Hippocampal formation (tissue), 2 donors: ENCODE measurements around the gene SATB1.
A peak's percentile ranks its signal among the peaks of the same experiment; 100 is the strongest.

Experiments used
- DNase-seq, 2 donors: peaks; one replicate each; lab custom pipeline; 2025; lab: John Stamatoyannopoulos, UW

SATB1 gene

GRCh38 chr3:18431266-18431665, 6.1 kb upstream of the SATB1 start:
- no peak for DNase-seq

GRCh38 chr3:18428991-18429745, 4.0 kb upstream of the SATB1 start:
- DNase-seq, result no peak

DNA sequence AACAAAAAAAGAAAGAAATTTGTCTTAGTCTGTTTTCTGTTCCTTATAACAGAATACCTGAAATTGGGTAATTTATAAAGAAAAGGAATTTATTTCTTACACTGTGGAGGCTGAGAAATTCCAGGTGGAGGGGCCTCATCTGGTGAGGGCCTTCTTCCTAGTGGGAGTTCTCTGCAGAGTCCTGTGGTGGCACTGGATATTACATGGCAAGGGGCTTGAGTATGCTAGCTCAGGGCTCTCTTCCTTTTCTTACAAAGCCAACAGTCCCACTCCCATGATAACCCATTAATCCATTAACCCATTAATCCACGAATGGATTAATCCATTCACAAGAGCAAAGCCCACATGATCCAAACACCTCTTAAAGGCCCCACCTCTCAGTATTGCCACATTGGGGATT, 2.9 kb upstream of the SATB1 start:
- DNase-seq, result no peak

- no peak for DNase-seq
These were observed 1.6 kb upstream of the SATB1 start for GRCh38 chr3:18426597-18427193.

DNA sequence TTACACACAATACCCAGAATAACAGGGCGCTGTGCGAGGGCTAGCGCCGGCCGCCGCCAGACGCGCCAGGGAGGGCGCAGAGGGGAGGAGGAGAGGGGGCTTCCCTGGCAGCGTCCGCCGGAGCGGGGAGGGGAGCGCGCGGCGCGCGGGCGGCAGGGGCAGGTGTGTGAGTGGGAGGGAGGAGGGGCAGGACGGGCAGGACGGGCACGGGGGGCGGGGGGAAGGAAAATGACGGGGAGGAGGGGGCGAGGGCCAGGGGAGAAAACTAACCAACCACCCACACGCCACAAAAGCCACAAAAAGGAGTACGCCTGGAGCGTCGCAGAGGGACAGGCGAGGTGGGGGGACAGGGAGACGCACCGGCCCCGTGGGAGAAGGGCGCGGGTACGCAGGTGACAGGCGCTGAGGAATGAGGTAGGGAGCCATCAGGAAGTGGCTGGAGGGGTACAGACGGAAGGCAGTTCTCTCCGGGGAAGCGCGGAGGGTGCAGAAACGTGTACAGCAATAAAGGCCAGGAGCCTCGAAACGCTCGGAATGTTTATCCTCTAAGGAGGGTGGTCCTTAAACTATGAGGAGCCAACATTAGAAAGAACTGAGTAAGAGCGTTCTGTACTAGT, 610 bp upstream of the SATB1 start:
- DNase-seq, result peak in 1 of 2 donors; percentile 67

- no peak for DNase-seq
These were observed 868 bp downstream of the SATB1 start for GRCh38 chr3:18424213-18424728.

DNA sequence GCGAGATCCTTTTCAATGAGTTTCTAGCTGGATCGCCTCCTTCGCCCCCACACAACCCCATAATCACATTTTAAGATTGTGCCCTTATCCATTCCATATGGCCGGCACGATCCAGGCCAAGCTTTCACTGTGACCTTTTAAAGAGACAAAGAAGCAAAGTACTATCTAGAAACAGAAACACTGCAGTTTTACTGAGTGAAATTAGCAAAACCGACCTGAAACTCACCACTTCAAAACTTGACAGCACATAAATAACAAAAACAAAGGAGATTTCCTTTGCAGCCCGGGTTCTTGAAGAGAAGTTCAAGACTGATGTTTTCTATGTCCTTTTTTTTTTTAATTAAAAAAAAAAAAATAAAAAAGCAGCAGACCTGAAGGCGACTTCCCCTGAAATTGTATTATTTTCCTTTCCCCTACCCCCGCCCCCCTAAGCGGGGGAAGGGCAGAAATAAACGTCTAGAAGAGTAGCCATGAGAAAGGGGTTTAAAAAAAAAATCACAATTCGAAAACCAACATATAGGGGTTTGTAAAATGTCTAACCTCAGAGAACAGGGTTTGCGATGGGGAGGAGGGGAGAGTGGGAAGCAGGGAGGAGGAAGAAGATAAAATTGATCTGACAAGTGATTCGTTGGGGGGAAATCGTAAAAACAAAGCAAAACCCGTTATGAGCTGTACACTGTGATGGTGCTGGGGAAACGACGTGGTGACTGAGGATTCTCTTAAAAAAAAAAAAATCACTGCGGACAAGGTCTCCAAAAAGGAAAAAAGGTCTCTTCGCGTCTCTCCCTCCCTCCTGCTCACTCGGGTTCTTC, 1.5 kb downstream of the SATB1 start:
- DNase-seq, result no peak

GRCh38 chr3:18422972-18423371, 2.2 kb downstream of the SATB1 start:
- DNase-seq, result no peak

- no peak for DNase-seq
These were observed 4.6 kb downstream of the SATB1 start for GRCh38 chr3:18420555-18420954.

DNA sequence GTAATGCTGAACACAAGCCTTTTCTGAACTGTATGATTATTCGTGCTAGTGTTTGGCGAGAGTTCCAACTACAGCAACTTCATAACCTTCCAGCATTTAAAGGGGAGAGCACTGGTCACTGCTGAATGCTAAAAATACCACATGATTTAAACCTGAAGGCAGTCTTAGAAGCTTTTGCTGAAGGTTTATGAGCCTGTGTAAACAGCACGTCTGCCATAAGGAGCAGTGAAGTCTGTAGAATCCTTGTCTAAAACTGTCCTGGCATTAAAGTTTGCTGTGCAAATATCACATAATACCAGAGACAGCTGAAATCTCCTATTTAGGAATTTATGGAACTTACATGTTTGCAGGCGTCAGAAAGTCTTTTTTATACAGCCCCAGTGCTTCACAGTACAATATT, 5.9 kb downstream of the SATB1 start:
- no peak for DNase-seq

DNA sequence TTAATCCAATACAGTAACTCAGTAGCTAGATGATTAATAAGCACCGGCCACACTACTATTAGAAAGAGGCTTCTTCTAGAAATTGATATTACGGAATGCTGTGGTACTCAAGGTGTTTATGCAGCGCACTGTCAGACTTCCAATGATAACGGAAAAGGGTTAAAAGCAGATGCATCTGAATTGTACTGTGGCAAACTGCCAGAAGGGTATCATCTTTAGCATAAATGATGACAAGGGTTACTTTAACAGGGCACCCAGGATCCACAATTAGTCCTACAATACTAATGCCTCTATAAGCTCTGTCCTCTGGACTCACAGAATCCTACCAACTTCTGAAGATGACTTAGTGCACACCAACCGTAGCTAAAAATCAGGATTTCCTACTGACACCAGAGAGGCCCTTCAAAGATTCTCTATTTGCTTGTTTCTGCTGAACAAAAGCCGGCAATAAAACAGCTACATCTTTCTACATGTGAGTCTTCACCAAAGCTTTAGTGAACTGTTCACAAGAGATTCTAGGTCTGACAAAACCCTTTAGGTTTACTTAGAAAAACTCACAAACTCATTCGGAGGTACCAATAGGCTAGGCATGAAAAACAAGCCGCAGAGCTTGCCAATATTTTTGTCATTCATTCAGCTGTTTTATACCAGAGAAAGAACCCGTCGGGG, 7.1 kb downstream of the SATB1 start:
- DNase-seq, result no peak

- DNase-seq, result no peak
These were observed 8.8 kb downstream of the SATB1 start for GRCh38 chr3:18416332-18416731.

DNA sequence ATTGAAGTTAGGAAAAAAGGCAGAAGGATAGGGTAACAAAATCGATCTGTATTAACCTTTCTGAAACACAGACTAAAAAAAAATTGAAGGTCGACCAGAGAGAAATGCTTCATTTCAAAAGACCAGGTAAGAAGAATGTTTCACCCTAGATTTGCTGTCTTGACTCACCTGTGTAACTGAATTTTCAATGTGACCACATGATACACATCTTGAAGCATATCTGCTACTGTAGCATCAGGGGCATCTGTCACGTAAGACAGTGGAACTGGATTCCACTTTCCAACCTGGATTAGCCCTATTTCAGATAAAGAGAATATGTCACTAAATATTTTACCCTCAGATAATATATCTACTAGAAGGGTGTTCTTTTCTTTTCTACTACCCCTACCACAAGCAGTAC, 9.3 kb downstream of the SATB1 start:
- DNase-seq, result no peak

- DNase-seq, result no peak
These were observed 10.0 kb downstream of the SATB1 start for GRCh38 chr3:18415167-18415566.

GRCh38 chr3:18412684-18413083, 12.5 kb downstream of the SATB1 start:
- no peak for DNase-seq

DNA sequence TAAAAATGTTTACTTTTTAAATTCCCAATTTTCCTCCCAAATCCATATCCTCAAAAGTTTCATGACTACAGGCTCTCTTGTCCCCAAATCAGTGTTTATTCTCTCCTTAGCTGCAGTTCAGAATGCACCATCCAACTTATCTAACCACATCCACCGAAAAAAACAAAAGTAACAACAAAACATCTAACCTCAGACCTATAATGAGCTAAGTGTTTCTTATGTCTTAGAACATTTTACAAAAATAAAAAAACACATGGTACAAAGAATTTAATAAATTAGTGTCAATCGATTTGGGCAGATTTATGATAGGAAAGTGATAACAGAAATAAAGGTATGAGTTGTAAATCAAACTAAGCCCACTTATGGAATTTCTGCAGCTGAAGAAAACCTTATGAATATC, 13.6 kb downstream of the SATB1 start:
- no peak for DNase-seq

DNA sequence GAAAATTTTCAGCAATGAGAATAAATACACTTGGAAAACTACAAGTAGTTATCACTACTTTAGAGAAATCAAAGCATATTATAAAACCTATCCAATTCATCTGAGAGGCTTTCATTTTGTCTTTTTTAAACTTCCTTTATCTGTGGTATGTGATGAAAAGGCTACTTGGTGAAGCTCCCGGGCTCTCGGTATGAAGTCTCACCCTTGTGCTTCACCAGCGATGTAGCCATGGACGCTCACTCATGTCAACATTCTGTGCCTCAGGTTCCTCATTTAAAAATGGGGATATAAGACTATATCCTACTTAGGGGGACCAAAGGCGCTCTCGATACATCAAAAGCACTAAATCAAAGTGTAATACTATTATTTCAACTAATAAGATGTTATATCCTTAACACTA, 14.9 kb downstream of the SATB1 start:
- no peak for DNase-seq

GRCh38 chr3:18409266-18409665, 15.9 kb downstream of the SATB1 start:
- DNase-seq, result no peak

DNA sequence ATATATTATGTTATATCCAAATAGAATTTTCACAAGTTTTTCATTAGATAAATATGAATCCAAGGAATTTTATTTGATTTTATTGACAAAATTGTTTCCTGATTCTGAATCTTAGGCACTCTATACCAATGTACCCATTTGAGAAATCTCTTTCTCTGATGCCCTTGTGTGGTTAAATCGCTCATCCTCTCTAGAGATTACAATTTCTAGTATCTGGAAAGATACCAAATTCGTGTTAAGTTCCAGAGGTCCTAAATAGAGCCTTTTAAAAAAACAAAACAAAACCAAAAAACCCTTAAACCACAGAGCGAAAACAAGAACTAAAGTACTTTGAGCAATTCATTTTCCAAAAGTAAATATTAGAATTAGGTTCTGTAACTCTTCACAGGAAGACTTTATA, 20.0 kb downstream of the SATB1 start:
- DNase-seq, result no peak

DNA sequence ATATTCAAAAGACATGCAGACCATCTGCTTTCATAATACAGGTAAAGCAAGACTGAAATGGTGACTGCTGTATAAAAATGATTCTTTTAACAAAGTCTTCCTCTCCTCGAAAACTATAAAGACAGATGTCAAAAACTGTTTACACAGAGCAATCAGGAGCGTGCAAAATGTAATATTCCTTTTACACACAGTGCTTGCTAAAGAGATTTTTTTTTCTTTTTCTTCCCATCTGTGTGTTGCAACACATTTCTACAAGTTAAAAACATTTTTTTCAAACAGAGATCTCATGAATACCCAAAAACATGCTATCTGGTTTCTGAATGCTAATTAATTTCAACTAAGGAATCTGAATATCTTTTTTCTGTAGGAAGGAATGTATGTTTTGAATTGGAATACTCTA, 22.1 kb downstream of the SATB1 start:
- DNase-seq, result no peak

GRCh38 chr3:18402239-18402799, 22.8 kb downstream of the SATB1 start:
- DNase-seq, result no peak
